Activated CD8-positive, alpha-beta memory T cell treated with anti-CD3 and anti-CD28 coated beads, Interleukin-2, amount 50 U/mL, for 1 hour (primary cell): ENCODE results near the gene FBXW9.
A peak's percentile ranks its signal among the peaks of the same experiment; 100 is the strongest.
"Not testable (repeated sequence)": the region's sequence is repeated elsewhere in the genome, so short reads cannot be mapped to it uniquely, and the experiment has no call there.

Source experiments
- DNase-seq: peaks from one replicate; pipeline ENCODE4 v3.0.0-alpha.2; 2020; ENCODE audit errors: extremely low read depth

The FBXW9 gene

DNA sequence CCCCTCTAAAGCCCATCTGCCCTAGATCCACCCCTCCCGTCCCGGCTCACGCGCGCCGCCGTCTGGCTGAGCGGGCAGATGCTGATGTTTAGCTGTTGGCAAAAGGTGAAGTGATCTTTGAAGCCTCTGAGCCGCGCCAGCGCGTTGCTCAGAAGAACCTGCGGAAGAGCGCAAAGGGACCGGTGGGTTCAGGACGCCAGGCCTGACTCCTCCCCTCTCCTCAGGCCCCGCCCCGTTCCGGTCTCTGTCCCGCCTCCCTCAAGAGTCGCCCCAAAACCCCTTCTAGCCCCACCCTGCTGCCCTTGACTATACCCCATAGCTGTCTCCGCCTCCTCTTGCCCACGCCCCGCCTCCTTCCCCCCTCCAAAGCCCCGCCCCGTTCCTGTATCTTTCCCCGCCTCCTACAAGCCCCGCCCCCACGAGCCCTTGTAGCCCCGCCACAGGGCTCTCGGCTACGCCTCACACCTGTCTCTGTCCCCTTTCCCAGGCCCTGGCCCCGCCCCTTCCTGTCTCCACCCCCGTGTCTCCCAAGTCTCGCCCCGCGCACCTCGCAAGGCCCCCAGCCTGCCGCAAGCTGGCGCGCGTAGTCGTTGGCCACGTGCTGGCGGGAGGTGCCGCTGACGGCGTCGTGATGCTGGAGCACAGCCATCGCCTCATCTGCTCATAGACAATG, 39.4 kb downstream of the FBXW9 start:
- no peak for DNase-seq

- no peak for DNase-seq
Observed at GRCh38 chr19:12655546-12655945, 40.9 kb downstream of the FBXW9 start.

DNA sequence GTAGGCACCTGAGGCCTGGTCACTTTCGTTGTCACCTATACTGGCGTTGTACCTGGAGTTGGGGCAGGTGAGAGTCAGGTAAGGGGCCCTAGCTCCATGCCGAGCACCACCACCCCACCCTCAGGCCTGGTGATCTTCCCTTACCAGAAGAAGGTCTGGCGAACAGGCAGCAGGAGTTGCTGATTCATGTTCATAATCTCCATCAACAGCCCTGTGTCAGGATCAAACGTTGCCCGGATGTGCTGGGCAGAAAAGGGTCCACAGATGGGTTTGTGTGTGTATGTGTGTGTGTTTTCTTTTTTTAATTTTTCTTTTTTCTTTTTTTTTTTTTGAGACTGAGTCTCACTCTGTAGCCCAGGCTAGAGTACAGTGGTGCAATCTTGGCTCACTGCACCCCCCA, 44.2 kb downstream of the FBXW9 start:
- no peak for DNase-seq

GRCh38 chr19:12649941-12650340, 46.5 kb downstream of the FBXW9 start:
- no peak for DNase-seq

GRCh38 chr19:12648088-12648487, 48.3 kb downstream of the FBXW9 start:
- DNase-seq = no peak

DNA sequence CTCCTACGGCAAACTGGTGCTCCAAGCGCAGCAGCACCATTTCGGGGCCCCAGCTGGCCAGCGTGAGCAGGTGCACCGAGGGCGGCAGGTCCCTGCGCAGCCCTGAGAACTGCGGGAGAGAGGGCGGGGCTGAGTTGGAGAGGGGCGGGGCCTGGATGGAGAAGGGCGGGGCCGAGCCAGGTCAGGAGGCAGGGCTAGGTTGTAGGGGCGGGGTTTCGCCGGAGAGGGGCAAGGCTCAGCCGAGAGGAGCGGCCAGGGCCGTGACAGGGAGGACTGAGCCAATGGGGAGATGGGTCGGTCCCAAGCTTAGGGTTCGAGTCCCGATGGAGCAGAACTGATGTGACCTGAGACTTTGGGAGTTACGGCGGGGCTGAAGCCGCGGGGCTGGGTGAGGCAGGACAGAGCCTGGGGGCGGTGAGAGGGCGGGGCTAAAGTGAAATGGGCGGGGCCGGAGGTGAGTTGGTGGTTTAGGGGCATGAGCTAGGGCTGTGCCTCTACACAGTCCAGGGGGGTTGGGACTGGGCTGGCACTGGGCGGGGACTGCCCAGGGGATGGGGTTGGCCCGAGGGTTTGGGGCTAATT, 48.9 kb downstream of the FBXW9 start:
- DNase-seq = no peak

DNA sequence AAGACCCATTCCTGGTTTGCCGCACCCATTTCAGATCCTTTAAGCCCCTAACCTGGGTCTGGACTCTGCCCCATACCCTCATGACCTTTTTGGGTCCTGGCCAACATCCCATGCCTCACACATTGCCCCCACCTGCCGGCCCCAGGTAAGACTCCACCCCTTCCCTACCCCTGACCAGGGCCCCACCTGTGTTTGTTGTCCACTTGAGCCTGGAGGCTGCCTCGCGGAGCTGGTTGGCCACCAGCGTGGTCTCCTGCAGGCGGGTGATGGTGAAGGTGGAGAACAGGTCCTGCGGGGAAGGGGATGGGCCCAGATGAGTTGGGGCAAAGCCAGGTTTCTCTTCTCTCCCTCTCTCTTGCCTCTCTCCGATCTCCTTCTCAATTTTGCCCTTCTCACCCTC, 49.4 kb downstream of the FBXW9 start:
- no peak for DNase-seq

DNA sequence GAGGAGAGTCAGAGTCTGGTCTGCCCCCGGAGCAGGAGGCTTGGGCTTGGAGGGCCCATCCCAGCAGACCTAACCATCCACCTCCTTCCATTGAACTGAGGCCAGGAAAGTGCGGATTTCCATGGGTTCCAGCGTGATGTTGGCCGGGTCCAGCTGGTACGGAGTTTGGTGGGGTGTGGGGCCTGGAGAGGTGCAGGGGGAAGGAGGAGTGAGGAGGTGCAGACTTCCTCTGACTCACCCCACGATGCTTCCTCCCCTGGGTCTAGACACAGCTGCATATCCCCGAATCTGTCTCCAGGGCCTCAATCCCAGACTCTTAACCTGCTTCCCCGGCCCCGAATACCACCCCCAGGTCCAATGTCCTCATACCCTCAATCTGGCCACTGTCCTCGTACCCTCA, 49.9 kb downstream of the FBXW9 start:
- no peak for DNase-seq

- DNase-seq = not testable (repeated sequence)
Observed at GRCh38 chr19:12643716-12644115, 52.7 kb downstream of the FBXW9 start.

DNA sequence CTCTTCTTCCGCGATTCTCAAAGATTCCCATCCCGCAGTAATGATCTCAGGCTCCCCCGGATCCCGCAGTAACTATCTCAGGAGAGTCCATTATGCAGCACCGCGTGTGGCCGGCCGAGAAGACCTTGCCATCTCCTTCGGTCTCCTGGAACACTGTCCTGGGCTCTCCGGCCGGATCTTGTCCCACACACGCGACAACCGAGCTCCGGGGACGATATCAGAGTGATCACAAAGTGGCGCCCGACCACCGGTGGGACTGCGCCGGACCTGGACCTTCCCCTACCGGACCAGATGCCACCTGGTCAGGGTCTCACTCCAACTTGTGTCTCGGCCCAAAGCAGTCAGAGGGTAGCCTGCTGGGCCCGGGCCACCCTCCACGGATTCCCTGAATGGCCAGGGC, 53.9 kb downstream of the FBXW9 start:
- no peak for DNase-seq

DNA sequence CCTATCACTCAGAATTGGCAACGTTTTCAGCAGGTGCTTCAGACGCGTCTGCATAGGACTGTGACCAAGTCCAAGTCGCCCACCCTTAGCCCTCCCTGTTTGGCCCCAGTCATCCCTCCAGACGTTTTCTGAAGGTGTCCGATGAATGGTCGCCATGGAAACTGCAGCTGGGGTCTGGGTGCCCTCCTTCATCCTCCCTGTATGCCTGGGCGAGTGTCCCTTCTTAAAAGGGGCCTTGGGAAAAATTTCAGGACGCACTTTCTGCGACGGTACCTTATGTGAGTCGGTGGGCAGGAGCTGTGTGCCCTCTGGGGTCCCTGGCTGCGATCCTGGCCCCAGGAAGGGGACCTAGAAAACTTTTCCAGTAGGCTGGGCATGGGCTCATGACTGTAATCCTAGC, 55.0 kb downstream of the FBXW9 start:
- DNase-seq = no peak

GRCh38 chr19:12639901-12640613, 56.4 kb downstream of the FBXW9 start:
- peak; percentile 77 for DNase-seq
